Lower lobe of right lung (tissue), 2 donors: ENCODE results near the gene FMN1. TPM values are rescaled to one million over a fixed set of nuclear protein-coding genes. Genes with fewer than 3 reads are reported as not detected.

Source experiments
- ATAC-seq, 2 donors: fragments of 200-7000 bp; cut with Tn5 transposase; one replicate each; pipeline ENCODE4 v1.9.1; 2020 to 2022; ENCODE audit warnings: mild to moderate bottlenecking in 2 of 2, moderate library complexity in 2 of 2
- DNase-seq: peaks from one replicate; pipeline ENCODE4 v3.0.0-alpha.2; 2020
- H3K27ac ChIP-seq: fragments of 200-600 bp; one replicate; pipeline ENCODE4 v1.8.0; 2022
- H3K27me3 ChIP-seq: fragments of 200-600 bp; one replicate; pipeline ENCODE4 v1.8.0; 2022; ENCODE audit warnings: low read depth
- H3K36me3 ChIP-seq: fragments of 200-600 bp; one replicate; pipeline ENCODE4 v1.8.0; 2022; ENCODE audit warnings: mild to moderate bottlenecking
- H3K4me1 ChIP-seq: fragments of 200-600 bp; one replicate; pipeline ENCODE4 v1.8.0; 2022
- H3K4me3 ChIP-seq: fragments of 200-600 bp; one replicate; pipeline ENCODE4 v1.8.0; 2022; ENCODE audit warnings: mild to moderate bottlenecking
- H3K9me3 ChIP-seq: fragments of 200-600 bp; one replicate; pipeline ENCODE4 v1.8.0; 2022
- intact Hi-C: fragments of 100-400 bp; cut with DNase I; formaldehyde crosslinking; loops from one replicate; pipeline ENCODE4 v1.11.0; 2022
- total RNA-seq: library from RNA; stranded (reverse); fragmentation: NEBNext Ultra II Directional; extraction: Animal tissue kit (Norgen Biotek cat#: 25700); gene quantifications from one replicate; pipeline ENCODE4 v1.2.1, GENCODE V29; 2021
- TF ChIP-seq, protein P1 (sequence below): fragments of 200-600 bp; IDR thresholded peaks from one replicate; pipeline ENCODE4 v1.8.0; 2022; ENCODE audit warnings: antibody characterized with exemption, mild to moderate bottlenecking
- donor health status: DM: no; HTN: yes; CAD: no; lungs with severe emphysema.

Gene FMN1
- total RNA-seq, 1 donor from 2014 or later: 38.8 TPM

DNA sequence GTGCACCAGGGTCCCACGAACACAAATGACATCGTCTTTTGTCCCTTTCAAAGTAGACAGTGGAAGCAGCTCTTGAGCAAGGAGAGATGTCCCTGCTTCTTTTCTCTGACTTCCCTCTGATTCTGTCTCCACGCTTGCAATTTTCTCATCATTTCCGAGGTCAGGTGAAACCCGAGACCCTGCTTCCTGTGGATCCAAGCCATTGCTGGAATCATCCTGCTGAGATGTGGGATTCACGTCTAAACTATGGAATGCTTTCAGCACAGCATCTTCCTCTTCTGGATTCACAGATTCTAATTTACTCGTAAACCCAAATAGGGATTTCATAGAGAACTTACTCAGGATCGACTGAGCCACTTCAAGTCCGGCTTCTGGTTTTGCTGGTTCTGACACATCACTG lies 127.1 kb downstream of the FMN1 start:
- TF ChIP-seq, protein P1, sequence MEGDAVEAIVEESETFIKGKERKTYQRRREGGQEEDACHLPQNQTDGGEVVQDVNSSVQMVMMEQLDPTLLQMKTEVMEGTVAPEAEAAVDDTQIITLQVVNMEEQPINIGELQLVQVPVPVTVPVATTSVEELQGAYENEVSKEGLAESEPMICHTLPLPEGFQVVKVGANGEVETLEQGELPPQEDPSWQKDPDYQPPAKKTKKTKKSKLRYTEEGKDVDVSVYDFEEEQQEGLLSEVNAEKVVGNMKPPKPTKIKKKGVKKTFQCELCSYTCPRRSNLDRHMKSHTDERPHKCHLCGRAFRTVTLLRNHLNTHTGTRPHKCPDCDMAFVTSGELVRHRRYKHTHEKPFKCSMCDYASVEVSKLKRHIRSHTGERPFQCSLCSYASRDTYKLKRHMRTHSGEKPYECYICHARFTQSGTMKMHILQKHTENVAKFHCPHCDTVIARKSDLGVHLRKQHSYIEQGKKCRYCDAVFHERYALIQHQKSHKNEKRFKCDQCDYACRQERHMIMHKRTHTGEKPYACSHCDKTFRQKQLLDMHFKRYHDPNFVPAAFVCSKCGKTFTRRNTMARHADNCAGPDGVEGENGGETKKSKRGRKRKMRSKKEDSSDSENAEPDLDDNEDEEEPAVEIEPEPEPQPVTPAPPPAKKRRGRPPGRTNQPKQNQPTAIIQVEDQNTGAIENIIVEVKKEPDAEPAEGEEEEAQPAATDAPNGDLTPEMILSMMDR: no peak
- peaks cover 29% of the 10 kb centered on the region for H3K4me1 ChIP-seq
- peak overlapping the region; percentile 85 for H3K27ac ChIP-seq
- ATAC-seq (no peak), DNase-seq (no peak)
- no peaks in the 10 kb centered on the region for H3K9me3 ChIP-seq
- H3K36me3 ChIP-seq: no peaks in the 10 kb centered on the region
- intact Hi-C loops: no loop called here
- no peaks in the 10 kb centered on the region for H3K27me3 ChIP-seq
- H3K4me3 ChIP-seq: peak overlapping the region; percentile 45

GRCh38 chr15:33066584-33066983 lies 127.9 kb downstream of the FMN1 start:
- DNase-seq: no peak
- no peak for ATAC-seq
- H3K4me3 ChIP-seq: peak overlapping the region; percentile 45
- no peaks in the 10 kb centered on the region for H3K9me3 ChIP-seq
- H3K36me3 ChIP-seq: no peaks in the 10 kb centered on the region
- intact Hi-C loops: no loop called here
- H3K27ac ChIP-seq: peak overlapping the region; percentile 85
- H3K4me1 ChIP-seq: peaks cover 29% of the 10 kb centered on the region
- H3K27me3 ChIP-seq: no peaks in the 10 kb centered on the region
- TF ChIP-seq, protein P1: no peak

DNA sequence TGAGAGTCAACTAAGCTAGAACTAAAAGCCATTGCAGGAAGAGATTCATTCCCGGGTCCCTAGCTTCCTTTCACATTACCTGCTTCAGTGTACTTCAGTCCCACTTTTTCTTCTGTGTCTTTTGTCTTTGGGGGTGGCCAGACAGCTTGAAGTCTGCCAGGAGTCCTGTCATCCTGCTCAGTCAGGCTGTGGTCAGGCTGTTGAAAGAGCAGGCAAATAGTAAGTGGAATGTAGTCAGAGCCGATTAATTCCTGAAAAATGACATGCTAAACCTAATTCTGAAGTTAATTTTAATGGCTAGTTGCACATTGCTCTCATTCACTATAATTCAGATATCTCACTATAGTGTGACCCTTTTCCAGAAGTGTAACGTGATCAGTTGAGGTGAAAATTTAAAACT lies 129.6 kb downstream of the FMN1 start:
- H3K27me3 ChIP-seq: no peaks in the 10 kb centered on the region
- ATAC-seq (no peak), DNase-seq (no peak)
- no peak overlapping the region for H3K27ac ChIP-seq
- TF ChIP-seq, protein P1: no peak
- no peaks in the 10 kb centered on the region for H3K9me3 ChIP-seq
- peak overlapping the region; percentile 45 for H3K4me3 ChIP-seq
- intact Hi-C loops: no loop called here
- H3K4me1 ChIP-seq: peaks cover 29% of the 10 kb centered on the region
- H3K36me3 ChIP-seq: no peaks in the 10 kb centered on the region

GRCh38 chr15:33059184-33059583 lies 135.3 kb downstream of the FMN1 start:
- H3K4me3 ChIP-seq: no peak overlapping the region
- H3K9me3 ChIP-seq: no peaks in the 10 kb centered on the region
- H3K4me1 ChIP-seq: no peaks in the 10 kb centered on the region
- DNase-seq (no peak), ATAC-seq (no peak)
- no peak overlapping the region for H3K27ac ChIP-seq
- no peaks in the 10 kb centered on the region for H3K36me3 ChIP-seq
- TF ChIP-seq, protein P1: no peak
- intact Hi-C loops: no loop called here
- H3K27me3 ChIP-seq: no peaks in the 10 kb centered on the region

GRCh38 chr15:33057845-33058244 lies 136.7 kb downstream of the FMN1 start:
- ATAC-seq: no peak
- no peak overlapping the region for H3K4me3 ChIP-seq
- no peaks in the 10 kb centered on the region for H3K27me3 ChIP-seq
- intact Hi-C loops: no loop called here
- DNase-seq: no peak
- no peaks in the 10 kb centered on the region for H3K4me1 ChIP-seq
- no peaks in the 10 kb centered on the region for H3K9me3 ChIP-seq
- TF ChIP-seq, protein P1: no peak
- no peaks in the 10 kb centered on the region for H3K36me3 ChIP-seq
- H3K27ac ChIP-seq: no peak overlapping the region

- TF ChIP-seq, protein P1: no peak
- Histone ChIP-seq H3K27me3 (no peaks in the 10 kb centered on the region), H3K36me3 (no peaks in the 10 kb centered on the region), H3K27ac (no peak overlapping the region), H3K9me3 (no peaks in the 10 kb centered on the region), H3K4me3 (no peak overlapping the region), H3K4me1 (no peaks in the 10 kb centered on the region)
- intact Hi-C loops: no loop called here
- no peak for ATAC-seq
- DNase-seq: no peak
These were observed 138.6 kb downstream of the FMN1 start for GRCh38 chr15:33055962-33056361.
